Measurements from ENCODE around the gene COX6B1.
"Not testable (repeated sequence)": the region's sequence is repeated elsewhere in the genome, so short reads cannot be mapped to it uniquely, and the experiment has no call there.

Gene COX6B1

DNA sequence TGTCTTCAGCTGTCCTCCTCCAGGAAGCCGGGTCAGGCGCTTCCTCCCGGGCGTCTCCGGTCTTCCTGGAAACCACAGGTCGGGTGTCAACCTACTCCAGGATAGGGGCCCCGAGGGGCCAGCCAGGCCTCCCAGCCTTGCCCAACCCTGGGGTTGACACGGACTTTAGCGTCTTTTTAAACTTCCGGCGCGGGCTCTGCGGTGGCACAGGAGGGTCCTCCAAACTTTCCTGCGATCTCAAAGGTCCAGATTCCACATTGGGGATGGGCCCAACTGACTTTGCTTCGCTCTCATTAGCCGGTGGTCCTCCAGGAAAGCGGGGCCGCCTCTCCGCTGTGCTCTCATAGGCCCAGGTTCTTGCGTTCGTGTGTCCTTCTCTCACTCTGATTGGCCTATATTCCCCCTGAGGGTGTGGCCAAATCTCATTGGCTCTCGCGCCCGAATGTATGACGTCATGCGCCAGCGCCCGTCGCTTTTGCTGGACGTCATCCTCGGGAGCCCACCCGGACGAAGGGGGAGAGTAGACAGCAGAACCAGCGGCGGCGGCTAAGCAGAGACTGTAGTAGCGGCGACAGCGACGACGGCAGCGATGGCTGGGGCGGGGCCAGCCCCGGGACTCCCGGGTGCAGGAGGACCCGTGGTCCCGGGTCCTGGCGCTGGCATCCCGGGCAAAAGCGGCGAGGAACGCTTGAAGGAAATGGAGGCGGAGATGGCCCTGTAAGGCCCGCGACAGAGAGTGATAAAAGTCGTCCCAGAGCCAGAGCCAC lies 19.4 kb upstream of the COX6B1 start, which contains the start of gene RBM42:
Gene RBM42 (plus strand): TSS at position 472 of the 767 bp plus-strand sequence. CDS start 118 bp downstream, at position 590.
- Histone ChIP-seq H3K27ac (peak within 1 kb of the TSS; percentile 83 to 98 (median 94)), H3K4me3 (peak within 1 kb of the TSS; percentile 81 to 100 (median 94))

DNA sequence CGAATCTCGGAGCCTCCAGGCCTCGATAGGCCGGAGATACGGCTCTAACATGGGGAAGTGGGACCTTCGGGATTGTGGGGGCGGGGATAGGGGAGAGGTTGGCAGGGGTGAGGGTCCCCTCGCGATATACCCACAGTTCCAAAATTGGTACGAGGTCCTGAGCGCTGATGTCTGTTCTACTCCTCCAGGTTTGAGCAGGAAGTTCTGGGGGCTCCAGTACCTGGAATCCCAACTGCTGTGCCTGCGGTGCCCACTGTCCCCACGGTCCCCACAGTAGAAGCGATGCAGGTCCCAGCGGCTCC lies 18.8 kb upstream of the COX6B1 start:
- Histone ChIP-seq H3K4me3 (peak overlapping the region; percentile 81 to 100 (median 94)), H3K27ac (peak overlapping the region; percentile 83 to 98 (median 94))

DNA sequence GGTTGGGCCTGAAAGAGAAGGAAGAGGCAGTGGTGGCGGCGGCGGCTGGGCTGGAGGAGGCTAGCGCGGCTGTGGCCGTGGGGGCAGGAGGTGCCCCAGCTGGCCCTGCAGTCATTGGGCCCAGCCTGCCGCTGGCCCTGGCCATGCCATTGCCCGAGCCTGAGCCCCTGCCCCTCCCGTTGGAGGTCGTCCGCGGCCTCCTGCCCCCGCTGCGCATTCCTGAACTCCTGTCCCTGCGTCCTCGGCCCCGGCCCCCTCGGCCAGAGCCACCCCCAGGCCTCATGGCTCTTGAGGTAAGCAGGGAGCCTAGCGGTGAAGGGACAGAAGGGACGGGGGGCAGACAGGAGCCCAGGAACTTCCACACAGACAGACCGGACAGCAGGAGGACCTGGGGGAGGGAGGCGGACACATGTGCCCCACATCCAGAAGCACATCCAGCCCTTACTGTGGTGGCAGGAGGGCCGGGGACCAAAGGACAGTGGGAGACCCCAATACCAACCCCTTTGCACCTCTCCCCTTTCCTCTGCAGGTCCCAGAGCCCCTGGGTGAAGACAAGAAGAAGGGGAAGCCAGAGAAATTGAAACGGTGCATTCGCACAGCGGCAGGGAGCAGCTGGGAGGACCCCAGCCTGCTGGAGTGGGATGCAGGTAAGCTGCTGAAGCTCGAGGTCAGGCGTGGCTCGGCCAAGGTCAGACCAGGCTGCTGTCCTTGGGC lies 14.2 kb upstream of the COX6B1 start:
- H3K27ac ChIP-seq, result no peak overlapping the region
- no peak overlapping the region for H3K4me3 ChIP-seq

DNA sequence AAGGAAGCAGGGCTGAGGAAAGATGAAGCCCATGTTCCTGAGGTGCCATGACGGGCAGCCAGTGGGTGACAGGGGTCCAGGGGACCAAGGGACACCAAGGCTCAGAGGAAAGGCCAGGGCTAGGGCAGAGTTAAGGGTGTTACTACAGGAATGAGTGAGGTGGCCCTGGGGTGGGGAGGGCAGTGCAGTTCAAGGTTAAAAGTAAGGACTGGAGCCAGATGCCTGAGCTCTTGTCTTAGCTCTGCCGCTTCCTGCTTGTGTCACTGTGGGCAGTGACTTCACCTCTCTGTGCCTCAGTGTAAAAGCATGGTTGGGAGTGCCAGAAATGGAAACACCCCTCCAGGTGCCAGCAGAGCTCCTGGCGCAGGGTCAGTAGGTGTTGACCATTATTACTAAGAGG lies 11.5 kb upstream of the COX6B1 start:
- Histone ChIP-seq H3K27ac (no peak overlapping the region), H3K4me3 (no peak overlapping the region)

DNA sequence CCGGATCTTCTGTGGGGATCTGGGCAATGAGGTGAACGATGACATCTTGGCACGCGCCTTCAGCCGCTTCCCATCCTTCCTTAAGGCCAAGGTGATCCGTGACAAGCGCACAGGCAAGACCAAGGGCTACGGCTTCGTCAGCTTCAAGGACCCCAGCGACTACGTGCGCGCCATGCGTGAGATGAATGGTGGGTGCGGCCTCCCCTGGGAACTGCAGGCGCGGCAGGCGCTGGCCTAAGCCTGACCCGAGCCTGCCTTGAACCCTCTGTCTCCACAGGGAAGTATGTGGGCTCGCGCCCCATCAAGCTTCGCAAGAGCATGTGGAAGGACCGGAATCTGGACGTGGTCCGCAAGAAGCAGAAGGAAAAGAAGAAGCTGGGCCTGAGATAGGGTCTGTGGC lies 11.0 kb upstream of the COX6B1 start:
- H3K4me3 ChIP-seq, result no peak overlapping the region
- no peak overlapping the region for H3K27ac ChIP-seq

DNA sequence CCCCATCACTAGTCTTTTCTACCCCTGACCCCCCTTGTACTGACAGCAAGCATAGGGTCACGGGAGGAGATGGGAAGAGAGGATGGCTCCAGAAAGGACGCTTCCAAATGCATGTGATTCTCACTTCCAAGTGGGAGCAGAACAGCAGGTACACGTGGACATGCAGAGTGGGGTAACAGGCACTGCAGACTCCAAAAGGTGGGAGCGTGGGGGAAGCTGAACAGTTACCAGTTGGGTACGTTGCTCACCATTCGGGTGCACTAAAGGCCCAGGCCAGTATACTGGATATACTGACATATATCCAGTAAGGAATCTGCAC lies 8.8 kb upstream of the COX6B1 start:
- no peak overlapping the region for H3K27ac ChIP-seq

DNA sequence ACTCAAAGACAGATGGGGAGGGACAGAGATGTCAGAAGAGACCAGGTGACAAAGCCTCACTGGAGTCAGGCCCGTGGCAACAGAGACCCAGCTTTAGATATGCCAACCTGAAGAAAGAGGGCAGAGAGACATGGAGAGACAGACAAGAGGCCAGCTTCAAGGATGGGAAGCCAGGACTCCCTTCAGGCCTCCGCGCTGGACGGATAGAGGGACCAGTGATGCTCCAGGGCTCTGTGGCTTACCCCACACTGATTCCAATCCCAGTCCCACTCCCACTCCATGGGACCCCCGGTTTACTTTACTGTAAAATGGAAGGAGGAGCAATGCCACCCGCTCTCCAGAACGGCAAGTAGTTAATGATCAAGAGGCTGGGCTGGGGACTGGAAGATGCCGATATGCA lies 8.3 kb upstream of the COX6B1 start:
- H3K27ac ChIP-seq, result no peak overlapping the region
- H3K4me3 ChIP-seq, result no peak overlapping the region

More for the DNA sequence above, 8.8 kb upstream of the COX6B1 start:
- H3K4me3 ChIP-seq, result no peak overlapping the region

DNA sequence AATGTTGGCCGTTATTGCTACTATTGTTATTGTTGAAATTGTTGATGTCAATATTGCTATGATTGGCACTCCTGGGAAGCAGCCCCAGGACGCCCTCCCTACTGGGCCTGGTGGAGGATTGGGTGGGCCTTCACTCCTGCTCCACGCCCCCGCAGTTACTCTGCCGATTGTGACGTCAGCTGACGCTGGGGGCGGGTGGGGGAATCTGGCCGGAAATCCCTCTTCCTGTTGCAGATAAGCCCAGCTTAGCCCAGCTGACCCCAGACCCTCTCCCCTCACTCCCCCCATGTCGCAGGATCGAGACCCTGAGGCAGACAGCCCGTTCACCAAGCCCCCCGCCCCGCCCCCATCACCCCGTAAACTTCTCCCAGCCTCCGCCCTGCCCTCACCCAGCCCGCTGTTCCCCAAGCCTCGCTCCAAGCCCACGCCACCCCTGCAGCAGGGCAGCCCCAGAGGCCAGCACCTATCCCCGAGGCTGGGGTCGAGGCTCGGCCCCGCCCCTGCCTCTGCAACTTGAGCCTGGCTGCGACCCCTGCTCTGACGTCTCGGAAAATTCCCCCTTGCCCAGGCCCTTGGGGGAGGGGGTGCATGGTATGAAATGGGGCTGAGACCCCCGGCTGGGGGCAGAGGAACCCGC lies 6.5 kb upstream of the COX6B1 start, which contains the start of gene ETV2:
Gene ETV2 (plus strand): TSS at position 231 of the 637 bp plus-strand sequence. CDS start 716 bp downstream, outside the sequence.
- Histone ChIP-seq H3K4me3 (no peak within 1 kb of the TSS), H3K27ac (peak within 1 kb of the TSS in 4 of 21 experiments; percentile 17 to 80 (median 32))

DNA sequence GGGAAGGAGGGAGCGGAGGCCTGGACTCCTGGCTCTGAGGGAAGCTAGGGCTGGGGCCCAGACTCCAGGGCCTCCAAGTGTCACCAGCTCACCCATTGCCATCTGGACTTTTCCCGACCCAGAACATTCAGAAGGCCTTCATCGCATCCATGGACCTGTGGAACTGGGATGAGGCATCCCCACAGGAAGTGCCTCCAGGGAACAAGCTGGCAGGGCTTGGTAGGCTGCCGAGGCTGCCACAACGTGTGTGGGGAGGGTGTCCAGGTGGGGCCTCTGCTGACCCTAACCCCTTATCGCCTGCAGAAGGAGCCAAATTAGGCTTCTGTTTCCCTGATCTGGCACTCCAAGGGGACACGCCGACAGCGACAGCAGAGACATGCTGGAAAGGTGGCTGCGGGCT lies 5.8 kb upstream of the COX6B1 start:
- Histone ChIP-seq H3K4me3 (no peak overlapping the region), H3K27ac (peak overlapping the region in 2 of 21 experiments; percentile 31 to 80)

DNA sequence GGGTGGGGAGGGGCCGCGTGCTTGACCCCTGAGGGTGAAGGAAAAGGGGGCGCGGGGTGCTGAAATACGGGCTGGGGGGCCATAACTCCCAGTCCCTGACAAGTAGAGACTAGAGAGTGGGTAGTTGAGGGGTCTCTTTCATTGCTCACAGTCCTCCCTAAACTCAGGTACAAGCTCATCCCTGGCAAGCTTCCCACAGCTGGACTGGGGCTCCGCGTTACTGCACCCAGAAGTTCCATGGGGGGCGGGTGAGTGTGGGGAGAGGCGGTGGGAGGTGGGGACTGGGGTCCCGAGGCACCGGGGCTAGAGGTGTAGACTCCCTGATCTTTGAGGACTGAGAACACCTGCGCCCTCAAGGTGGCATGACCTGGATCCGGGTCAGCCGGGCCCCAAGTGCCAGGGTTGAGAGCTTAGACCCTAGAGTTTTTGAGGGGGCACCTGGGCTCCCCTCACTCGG lies 5.3 kb upstream of the COX6B1 start:
- peak overlapping the region; percentile 35 to 72 (median 51) for H3K4me3 ChIP-seq
- peak overlapping the region; percentile 2 to 87 (median 75) for H3K27ac ChIP-seq

DNA sequence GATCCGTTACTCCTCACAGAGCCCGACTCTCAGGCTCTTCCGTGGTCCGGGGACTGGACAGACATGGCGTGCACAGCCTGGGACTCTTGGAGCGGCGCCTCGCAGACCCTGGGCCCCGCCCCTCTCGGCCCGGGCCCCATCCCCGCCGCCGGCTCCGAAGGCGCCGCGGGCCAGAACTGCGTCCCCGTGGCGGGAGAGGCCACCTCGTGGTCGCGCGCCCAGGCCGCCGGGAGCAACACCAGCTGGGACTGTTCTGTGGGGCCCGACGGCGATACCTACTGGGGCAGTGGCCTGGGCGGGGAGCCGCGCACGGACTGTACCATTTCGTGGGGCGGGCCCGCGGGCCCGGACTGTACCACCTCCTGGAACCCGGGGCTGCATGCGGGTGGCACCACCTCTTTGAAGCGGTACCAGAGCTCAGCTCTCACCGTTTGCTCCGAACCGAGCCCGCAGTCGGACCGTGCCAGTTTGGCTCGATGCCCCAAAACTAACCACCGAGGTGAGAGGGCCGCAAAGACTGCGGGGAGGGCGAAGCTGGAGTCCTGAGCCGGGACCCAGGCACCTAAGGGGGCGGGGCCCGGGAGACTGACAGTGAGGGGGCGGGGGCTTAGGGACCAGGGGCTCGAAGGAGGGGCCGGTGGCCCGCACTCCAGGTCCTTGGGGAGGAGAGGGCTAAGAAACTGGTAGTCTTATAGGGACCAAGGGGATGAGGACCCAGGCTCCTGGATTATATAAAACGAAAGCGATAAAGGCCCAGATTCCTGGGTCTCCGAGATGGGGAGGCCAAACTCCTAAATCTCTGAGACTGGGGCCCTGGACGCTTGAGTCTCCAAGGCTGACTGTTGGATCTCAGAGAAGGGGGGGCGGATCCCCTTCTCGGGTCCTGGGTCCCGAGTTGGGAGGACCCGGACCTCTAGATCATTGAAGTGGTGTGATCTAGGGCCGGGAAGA lies 4.6 kb upstream of the COX6B1 start:
- peak overlapping the region; percentile 2 to 87 (median 75) for H3K27ac ChIP-seq
- H3K4me3 ChIP-seq, result peak overlapping the region; percentile 35 to 72 (median 51)

DNA sequence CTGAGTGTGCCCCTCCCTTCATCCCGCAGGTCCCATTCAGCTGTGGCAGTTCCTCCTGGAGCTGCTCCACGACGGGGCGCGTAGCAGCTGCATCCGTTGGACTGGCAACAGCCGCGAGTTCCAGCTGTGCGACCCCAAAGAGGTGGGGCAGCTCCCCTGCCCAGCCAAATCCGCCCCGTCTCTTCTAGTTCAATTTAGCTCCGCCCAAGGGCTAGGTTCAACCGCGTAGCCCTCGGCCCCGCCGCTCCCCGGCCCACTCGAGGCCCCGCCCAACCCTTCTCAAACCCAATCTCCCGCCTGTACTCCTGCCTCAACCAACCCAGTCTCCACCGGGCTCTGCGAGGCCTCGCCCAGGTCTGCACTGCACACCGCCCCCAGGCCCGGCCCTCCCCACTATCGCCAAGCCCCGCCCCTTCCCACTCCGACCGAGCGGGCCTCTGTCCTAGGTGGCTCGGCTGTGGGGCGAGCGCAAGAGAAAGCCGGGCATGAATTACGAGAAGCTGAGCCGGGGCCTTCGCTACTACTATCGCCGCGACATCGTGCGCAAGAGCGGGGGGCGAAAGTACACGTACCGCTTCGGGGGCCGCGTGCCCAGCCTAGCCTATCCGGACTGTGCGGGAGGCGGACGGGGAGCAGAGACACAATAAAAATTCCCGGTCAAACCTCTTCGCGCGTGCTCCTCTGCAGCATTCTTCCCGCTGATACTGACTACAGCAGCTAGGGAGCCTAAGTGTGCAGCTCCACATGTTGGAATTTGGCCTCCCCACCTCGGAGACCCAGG lies 3.7 kb upstream of the COX6B1 start:
- Histone ChIP-seq H3K27ac (peak overlapping the region; percentile 43 to 87 (median 75)), H3K4me3 (peak overlapping the region; percentile 35 to 72 (median 51))

DNA sequence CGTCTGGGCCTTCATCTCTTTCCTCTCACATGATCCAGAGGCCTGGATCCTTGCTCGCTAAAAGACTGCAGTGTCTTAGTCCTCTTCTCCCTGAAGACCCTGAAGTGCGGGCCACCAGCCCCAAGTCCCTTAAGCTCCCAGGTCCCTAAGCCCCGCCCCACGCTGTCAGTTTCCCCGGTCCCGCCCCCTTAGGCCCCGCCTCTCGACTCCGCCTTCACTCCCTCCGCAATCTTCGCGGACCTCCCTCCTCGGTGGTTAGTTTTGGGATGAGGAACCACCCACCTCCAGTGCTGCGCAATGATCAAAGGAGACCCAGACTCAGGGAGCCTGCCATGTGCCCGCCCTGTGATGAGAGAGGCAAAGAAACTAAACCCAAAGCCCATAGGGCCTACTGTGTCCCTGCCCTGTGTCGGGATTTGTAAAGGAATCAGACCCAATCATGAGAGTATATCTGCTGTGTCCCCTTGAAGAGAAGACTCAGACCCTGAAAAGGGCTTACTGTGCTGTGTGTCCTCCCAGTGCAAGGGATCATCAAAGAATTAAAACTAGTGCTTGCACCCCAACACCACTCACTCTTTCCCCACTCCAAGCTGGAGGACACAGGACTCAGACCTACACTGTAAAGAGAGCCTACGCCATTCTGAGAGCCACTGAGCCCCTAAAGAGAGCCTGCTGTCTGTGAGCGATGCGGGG lies 3.0 kb upstream of the COX6B1 start:
- H3K4me3 ChIP-seq, result peak overlapping the region; percentile 35 to 72 (median 51)

DNA sequence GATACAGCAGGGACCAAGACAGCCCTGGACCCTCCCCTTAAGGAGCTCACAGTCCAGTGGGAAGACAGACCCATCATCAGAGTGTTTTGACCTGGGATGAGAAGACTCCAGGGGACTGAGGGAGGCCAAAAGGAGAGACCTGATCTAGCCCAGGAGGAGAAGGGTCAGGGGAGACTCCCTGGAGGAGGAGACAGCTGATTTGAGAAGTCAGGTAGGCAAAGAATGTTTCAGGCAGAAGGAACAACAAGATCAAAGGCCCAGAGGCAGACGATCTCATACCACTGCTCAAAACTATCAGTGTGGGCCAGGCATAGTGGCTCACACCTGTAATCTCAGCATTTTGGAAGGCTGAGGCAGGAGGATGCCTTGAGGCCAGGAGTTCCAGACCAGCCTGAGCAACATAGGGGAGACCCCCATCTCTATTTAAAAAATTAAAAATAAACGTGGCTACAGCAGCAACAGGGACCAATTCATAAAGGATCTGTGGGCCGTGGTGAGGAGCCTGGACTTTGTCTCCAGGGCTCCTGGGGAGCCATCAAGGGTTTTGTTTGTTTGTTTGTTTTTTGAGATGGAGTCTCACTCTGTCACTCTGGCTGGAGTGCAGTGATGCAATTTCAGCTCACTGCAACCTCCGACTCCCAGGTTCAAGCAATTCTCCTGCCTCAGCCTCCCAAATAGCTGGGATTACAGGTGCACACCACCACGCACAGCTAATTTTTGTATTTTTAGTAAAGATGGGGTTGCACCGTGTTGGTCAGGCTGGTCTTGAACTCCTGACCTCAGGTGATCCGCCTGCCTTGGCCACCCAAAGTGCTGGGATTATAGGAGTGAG lies 2.2 kb upstream of the COX6B1 start:
- peak overlapping the region in 4 of 21 experiments; percentile 62 to 82 (median 74) for H3K27ac ChIP-seq
- H3K4me3 ChIP-seq, result no peak overlapping the region

More for the DNA sequence above, 3.0 kb upstream of the COX6B1 start:
- H3K27ac ChIP-seq, result peak overlapping the region in 19 of 21 experiments; percentile 18 to 87 (median 75)

DNA sequence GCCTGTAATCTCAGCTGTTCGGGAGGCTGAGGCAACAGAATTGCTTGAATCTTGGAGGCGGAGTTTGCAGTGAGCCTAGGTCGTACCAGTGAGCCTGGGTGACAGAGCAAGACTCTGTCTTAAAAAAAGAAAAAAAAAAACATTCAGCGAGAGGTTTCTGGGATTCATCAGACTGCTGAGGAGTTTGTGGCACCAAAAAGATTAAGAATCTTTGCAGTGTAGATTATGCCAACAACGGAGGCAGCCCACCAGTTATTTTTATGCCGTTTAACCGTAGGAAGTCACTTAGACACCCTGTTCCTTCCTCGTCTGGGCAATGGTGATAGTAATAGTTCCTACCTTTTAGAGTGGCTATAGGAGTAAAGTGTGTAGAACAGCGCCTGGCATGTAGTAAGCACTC lies 2.5 kb downstream of the COX6B1 start:
- Histone ChIP-seq H3K4me3 (no peak overlapping the region), H3K27ac (no peak overlapping the region)

DNA sequence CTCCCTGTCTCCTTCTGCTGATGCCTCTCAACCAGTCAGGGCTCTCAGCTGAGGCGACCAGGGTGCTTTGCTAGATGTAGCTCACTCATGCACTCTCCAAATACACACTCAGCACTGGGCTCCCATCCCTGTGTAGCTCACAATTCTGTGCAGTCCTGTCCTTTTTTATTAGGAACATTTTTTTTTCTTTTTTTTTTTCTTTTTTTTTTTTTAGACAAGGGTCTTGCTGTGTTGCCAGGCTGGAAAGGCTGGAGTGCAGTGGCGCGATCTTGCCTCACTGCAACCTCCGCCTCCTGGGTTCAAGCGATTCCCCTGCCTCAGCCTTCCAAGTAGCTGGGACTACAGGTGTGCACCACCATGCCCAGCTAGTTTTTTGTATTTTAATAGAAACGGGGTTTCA lies 6.7 kb downstream of the COX6B1 start:
- not testable (repeated sequence) for H3K27ac ChIP-seq

DNA sequence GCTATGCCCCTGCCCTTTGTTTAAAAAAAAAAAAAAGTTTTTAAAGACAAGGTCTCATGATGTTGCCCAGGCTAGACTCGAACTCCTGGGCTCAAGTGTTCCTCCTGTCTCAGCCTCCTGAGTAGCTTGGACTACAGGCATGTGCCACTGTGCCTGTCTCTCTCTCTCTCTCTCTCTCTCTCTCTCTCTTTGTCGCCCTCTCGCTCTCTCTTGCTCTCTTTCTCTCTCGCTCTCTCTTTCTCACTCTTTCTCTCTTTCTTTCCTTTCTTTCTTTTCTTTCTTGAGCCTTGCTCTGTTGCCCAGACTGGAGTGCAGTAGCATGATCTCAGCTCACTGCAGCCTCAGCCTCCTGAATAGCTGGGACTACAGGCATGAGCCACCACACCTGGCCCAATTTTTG lies 7.5 kb downstream of the COX6B1 start:
- Histone ChIP-seq H3K4me3 (no peak overlapping the region), H3K27ac (no peak overlapping the region)

More for the DNA sequence above, 6.7 kb downstream of the COX6B1 start:
- H3K4me3 ChIP-seq, result not testable (repeated sequence)
